Fibroblast of skin of scalp (primary cell): Measurements from ENCODE around the gene LTBP2. TPM values are rescaled to one million over a fixed set of nuclear protein-coding genes. Genes with fewer than 3 reads are reported as not detected.

Experiments
- DNase-seq: peaks from one replicate; pipeline ENCODE4 v3.0.0-alpha.2; 2013
- polyA plus RNA-seq, 2 experiments: library from polyadenylated mRNA; unstranded; fragments of 120-200 nt; gene quantifications; one replicate each; pipeline ENCODE4 v1.2.1, GENCODE V29; 2013; ENCODE audit not compliant: insufficient read length in 2 of 2

The LTBP2 gene
- 111 TPM for polyA plus RNA-seq (2013, experiment 1 of 2; ENCODE audit: insufficient read length)
- polyA plus RNA-seq (2013, experiment 2 of 2; ENCODE audit: insufficient read length) = 109 TPM

DNA sequence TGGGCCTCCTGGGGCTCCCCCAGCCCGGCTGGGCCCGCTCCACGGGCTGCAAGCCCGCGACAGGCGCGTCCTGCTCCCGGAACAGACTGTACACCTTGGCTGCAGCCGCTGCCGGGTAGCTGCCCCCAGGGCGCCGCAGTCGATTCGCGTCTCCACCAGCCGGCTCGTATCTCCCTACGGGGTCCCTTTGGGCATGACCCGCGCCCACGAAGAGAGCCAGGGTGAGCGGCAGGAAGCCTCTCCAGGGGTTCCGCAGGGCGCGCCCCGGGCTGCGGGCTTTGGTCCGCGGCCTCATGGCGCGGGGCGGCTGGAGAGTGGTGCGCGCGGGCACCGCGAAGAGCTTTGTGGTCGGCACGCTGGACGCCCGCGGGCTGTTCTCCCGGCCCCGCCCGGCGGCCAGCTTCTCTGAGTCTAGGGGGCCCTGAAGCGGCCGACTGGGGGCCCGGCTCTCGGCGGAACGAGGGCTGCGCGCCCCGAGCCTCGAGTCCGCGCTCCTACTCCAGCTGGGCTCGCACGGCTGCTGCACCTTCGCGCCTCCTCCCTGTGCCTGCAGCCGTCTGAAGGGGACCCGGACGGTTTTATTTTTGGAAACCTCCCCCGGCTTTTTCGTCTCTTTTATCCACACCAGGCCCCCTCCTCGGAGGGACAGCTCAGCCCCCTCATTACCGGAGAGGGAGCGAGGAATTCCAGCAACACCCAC, at the start of gene LTBP2:
Gene LTBP2, minus strand, starts transcription at position 588 of the 700 bp plus-strand sequence. Its CDS starts 293 bp downstream, at position 295.
- no peak for DNase-seq

DNA sequence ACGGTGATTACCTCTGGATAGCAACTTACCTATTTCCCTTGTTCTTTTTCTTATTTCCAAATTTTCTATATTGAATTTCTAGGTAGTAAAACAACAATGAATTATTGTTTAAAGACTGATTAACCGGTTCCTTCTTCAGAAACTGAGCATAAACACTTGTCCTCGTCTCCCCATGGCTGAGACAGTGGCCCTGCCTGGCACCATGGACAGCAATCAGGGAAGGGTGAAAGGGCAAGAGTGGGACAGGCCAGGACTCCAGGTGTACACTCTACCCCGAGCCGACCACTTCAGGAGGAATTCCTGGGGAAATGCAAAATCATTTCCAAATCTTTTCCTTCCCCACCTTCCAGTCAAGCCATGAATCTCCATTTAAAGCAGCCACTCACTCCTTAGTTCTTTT, 48.8 kb upstream of the LTBP2 start:
- DNase-seq = no peak

DNA sequence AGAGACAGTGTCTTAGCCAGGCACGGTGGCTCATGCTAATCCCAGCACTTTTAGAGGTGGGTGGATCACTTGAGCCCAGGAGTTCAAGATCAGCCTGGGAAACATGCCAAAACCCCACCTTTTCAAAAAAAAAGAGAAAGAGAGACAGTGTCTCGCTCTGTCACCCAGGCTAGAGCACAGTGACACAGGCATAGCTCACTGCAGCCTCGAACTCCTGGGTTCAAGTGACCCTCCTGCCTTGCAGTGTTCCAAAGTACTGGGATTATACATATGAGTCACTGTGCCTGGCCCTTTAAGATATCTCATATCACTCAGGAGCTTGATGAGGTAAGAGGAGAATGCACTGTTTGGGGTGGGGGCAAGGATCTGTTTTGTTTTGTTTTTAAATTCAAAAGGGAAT, 48.1 kb upstream of the LTBP2 start:
- no peak for DNase-seq

DNA sequence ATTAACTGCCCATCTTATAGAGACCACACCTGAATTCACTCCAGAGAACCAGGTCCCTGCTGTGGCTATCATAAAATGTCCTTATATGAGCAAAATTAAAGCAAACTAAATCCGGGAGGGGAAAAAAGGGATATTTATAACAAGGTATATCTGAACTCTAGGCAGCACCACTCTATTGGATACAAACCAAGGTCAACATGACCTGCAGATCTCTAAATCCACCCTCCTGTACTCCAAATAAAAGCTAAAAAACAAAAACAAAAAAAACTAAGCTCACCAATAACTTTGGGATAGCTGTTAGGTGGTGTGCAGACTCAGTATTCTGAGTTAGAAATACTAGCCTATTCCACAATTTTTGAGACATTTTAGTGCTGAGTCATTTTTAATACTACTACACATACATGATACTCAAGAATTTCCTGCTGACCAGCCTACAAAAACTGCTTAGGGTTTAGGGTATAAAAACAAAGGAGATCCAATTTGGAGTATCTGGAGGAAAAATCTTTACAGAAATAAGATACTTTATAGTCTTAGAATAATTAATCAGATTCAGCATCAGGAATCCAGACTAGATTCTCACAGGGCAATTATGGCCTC, 46.6 kb upstream of the LTBP2 start:
- peak; percentile 83 for DNase-seq

DNA sequence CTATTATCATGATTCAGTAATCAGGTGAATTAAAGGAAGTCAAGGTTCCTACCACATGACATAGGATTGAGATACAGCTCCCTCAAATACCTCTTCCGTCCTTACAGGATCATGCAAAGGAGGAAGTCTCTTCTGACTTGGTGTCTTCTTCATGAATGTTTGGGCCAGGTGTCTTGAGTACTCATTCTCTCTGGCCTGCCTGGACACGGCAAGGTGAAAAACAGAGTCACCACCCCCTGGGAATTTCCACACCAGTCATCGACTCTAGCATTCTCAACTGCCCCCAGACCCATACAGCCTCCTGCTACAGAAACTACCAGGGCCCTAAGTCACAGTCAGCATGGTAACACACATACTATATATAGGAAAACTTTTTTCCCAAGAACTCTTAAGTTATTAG, 44.9 kb upstream of the LTBP2 start:
- DNase-seq = no peak

DNA sequence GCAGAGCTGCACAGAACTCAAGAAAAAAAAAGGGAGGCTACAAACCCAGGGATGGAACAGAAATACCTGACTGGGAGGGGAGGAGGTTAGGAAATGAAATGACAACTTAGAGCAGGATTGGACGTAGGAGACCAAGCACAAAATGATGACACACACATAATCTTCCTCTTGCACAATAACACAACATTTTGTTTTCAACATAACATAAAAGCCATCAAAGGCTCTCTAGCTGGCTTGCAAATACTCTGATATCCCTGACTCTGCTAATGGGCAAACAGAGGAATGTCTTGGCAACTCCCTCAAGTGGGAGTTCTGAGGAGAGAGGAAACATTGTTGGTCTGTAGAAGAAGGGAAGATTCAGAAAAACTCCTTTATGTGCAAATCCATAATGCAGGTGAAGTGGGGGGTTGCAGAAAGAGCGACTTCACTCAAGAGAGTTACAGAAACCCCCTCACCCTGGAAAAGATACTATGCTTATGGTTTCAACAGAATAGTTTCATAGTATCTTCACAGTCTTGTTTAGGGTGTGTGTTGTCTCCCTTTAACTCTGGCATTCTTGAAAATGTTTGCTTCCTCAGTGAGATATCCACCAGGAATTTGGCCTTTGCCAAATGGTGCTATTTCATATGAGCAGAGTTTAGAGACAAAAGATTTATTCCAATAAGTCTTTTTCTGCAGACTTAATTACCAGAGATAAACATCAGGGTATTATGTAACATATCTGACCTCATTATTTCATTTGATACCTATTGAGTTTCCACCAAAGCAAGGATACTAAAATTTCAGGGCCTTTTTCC, 43.8 kb upstream of the LTBP2 start:
- DNase-seq = peak; percentile 71

DNA sequence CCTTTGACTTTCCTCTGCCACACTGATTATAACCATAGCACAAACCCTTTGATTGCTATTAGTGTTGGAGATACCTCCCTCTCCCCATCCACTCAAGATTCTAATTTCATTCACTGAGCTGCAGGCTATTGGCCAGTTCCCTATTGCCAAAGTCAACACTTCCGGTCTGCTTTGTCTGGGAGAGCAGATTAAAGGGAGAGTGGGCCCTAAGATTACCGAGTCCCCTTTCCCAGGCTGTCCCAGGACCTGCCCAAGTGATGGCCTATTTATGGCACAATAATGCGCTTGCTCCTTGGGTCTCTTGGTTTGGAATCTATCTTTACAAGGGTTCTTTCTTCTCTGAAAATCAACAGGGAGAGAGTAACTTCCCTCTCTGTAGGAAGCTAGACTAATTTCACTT, 42.9 kb upstream of the LTBP2 start:
- DNase-seq = no peak

DNA sequence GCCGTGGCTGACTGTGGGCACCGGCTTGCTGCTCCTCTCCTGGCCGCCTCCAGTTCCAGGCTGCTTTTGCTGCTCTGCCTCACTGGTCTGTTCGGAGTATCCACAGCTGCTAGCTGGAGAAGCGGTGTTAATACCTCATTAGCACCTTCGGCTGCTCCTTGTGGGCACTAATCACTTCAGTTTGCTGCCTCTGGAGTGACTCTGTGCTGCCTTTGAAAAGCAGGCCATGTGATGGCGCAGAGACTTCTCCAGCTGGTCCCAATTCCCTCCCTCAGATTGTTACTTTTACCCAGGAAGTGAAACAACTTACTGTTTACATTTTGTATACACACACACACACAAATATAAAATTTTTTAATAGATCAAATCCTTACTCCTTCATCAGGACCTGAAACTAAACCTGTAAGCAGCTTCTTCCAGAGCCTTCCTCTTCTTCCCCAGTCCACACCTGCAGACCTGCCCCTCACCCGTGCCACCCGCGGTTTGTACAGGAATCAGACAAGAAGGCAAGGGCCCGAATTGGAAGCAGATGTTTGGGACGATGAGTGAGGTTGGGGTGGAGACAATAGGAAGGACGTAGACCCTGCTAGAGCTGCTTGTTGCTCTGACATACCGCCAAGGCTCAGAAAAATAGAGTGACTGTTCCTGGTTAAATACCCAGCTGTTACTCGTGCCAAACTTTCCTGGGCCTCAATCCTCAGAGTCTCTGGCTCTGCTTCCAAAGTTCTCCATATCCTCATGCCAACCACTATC, 41.5 kb upstream of the LTBP2 start:
- peak; percentile 82 for DNase-seq

DNA sequence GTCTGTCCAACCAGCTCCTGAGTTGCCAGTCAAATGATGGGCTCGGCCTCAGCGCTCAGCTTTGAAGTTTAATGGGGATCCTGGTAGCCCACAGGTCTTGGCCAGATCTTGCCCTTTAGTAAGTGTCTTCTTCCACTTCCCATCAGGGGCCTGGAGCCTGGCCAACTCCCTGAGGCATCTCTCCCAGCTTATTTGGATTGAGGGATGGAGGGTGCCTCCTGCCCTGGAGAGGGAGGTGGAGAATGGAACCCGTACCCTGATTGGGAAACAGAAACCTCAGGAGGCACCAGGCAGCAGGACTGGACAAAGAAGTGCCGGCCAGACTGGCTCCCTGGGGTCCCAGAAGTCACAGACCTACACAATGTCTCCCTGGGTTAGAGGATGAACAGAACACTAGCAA, 40.5 kb upstream of the LTBP2 start:
- peak; percentile 39 for DNase-seq

DNA sequence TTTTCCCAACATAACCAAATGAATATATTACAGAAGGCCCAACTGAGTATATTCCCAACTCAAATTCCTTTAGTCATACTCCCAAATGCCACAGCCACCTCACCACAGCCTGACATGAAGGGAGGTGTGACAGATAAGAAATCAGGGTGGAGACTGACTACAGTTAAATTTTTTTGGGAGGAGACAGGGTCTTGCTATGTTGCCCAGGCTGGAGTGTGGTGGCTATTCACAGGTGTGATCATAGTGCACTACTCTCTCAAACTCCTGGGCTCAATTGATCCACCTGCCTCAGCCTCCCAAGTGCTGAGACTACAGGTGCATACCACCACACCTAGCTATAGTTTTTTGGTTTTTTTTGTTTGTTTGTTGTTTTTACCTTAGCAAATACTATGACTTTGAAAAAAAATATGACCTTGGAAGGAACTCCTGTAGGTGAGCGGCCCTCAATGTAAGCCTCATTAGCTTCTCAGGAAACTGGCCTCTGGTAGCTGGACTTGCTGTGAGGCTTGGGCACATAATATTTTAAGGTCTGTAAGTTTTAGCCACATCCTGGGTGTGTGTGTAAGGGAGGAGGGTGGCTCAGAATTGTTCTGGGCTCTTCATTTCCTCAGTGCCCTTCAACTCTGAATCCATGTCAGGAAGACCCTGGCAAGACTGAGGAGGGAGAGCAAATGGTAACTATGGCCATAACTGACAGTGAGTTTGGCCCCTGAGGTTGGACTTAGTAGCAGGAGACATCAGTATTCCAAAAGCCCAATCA, 39.1 kb upstream of the LTBP2 start:
- DNase-seq = no peak

DNA sequence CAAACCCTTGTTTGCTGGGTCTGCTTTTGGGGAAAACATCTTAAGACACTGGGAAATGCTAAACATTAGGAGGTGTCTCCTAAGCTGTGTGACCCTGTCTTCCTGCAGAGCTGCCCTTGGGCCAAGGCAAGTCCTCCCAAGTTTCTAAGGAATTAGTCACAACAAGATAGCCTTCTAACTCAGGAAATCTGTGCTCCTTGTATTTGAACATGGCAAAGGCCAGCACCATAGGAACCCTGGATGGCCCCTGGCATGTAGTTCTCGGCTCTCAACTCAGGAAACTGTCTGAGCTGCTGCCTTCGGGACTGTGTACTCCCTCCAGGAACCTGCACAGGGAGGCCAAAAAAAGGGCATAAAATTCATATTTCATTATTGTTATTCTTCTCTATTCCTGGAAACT, 37.6 kb upstream of the LTBP2 start:
- DNase-seq = no peak

DNA sequence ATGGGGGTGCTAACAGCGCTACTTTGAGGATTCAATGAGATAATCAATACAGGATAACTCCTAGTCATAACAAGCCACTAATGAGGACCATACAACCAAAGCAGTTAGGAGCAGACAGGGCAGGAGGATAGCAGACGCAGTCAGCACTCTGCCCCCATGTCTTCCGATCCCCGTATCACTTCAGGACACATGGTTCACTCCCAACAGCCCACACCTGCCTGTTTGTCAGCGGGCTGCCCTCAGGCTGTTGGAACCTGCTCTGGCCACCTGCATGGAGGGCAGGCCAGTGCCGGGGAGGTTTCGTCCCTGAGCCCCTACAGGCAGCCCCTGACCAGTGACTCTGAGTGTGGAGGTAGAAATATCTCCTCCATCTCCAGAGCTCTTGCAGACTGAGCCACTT, 37.1 kb upstream of the LTBP2 start:
- DNase-seq = no peak

DNA sequence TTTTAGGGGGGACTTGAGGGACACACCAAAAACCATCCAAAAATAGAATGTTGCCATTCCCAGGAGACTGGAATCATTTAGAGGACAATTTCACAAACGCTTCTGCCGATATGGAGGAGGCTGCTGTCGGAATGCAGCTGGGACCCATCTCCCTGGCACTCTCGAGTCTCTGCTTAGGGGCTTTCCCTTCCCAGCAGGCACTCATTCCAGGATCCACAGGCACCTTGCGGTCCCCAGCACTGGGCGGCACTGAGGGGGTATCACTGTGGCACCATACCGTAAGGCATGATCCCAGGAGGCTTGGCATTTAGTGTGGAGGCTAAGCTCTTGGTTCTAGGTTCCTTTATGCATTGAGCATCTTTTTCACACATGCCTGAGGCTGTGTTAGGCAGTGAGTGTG, 36.6 kb upstream of the LTBP2 start:
- no peak for DNase-seq

DNA sequence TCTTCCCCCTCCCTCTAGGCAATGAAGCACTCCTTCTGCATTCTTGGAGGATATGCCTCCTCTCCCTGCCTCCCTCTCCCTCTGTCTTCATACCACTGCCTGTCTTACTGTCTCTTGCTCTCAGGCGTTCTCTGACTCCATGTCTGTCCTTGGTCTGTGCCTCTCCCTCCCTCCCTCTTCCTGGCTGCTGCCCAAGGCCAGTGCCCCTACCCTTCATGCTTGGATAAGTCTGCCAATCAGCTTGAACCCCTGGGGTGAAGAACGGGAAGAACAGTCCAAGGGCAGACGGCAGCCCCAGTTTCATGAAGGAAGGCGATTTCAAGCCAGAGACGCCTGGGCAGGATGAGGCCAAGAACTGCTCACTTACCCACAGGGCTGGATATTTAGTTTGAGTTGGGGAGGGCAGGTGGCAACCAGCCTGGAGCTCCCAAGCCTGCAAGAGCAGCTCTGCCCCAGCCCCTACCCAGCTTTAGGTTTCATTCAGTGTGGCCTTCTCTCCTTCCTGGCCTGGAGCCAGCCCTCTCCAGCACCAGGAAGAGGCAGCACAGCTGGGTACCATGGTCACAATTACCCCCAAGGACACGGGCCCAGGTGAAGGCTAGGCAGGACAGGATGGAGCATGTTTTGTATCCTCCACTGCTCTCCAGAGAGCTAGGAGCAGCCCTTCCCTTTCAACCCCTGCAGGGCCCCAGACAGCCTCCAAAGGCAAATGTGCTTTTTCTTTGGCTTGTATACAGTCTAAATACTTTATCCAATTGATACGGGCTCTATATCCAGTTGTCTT, 35.8 kb upstream of the LTBP2 start:
- peak; percentile 40 for DNase-seq

DNA sequence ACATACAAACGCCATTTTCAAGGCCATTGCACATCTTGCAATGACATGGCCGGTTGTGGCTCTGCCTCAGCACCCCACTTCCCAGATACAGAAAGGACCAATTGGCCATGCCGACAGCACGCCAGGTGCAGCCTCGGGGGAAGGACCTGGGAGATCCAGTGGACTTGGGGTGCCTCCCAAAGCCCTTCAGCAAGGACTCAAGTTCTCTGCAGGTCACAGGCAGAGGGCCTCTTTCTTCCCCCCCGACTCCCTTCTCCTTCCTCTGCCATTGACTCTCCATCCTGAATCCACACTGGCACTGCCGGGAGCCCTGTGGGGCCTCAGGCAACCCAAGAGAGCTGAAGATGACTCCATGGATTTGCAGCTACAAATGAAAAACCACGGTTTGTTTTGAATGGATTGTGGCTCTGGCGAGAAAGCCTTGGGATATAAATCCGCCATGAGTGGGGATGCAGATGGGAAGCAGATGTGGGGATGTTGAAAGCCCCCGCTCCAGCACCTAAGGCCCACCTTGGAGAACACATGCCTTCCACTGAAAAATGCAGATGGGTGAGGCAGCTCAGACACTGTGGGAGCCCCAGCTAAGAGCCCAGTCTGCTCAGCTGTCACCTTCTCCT, 35.1 kb upstream of the LTBP2 start:
- no peak for DNase-seq

DNA sequence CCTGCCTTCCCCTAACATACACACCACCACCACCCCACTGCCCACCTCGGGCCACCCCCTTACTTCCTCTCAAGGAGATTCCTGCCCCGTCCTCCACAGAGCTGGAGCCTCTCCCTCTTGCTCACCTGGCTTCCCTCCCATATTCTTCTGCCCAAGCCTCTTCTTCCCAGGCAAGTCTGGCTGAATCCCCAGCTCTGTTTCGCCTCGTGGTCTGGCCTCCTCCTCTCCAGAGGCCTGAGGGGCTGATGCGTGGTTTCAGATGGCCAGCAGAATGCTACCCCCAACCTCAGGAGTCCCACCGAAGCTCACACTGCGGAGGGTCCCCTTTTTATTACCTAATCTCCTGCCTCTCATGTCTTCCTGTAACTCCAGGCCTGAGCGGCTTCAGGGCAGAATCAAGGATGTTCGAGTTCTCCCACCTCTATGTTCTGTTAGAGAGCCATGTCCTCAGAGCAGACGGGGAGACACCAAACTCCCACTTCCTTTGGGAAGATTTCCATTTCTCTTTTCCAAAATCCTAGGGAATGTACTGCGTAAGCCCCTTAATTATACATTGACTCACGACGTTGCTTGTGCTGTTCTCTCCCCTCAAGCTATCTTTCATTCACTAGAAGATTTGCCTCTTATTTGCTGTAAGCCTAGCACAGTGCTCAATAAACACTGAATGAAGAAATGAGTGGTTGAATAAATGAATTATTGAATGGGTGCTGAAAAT, 33.9 kb upstream of the LTBP2 start:
- DNase-seq = no peak

DNA sequence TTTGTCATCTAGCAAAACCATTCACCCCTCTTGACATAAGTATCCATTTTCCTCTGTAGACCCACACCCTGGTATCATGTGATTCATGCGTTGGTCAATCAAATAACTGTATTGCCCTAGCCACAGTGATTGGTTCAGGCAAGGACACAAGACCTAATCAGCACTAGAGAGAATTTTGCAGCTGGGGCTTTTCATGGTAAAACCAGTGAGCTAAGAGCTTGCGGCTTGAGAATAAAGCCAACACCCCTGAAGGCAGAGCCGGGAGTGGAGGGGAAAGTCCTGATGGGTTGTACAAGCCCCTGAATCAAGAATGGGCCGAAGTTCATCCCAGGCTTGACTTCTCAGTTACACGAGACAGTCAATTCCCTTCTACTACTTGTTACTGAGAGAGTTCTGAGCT, 33.2 kb upstream of the LTBP2 start:
- no peak for DNase-seq

DNA sequence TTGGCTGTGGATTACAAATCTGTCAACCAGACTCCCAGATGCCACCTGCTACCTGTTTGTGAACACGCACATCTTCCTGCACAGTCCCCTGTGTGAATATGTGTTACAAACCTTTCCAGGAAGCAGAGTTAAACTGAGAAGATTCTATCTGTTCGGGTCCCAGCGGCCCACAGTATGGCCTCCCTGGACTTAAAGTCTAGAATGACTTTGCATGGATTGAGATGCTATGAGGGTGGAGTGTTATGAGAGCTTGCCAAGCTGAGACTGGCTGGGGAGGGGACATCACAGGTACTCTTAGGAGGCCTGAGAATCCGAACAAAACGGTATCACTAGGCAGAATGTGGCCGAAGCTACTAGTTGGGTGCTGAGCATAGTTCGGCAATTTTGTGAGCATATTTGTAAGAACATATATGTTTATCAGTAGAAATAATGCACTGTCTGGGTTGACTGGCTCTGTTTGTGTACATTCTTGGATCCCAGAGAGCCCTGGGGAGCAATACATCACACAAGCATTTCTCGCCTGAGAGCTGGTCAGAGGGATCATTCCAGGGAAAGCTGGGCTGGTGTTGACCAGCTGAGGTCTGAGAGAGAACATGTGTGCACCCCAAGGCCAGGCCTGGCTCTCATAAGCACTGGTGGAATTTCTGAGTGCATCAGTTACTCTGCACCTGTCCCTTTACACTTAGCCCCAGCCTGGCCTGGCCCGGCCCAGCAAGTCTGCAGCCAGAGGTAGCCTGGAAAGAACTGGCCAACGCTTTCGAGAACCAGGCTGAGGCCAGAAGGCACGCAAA, 29.8 kb upstream of the LTBP2 start:
- peak; percentile 61 for DNase-seq

DNA sequence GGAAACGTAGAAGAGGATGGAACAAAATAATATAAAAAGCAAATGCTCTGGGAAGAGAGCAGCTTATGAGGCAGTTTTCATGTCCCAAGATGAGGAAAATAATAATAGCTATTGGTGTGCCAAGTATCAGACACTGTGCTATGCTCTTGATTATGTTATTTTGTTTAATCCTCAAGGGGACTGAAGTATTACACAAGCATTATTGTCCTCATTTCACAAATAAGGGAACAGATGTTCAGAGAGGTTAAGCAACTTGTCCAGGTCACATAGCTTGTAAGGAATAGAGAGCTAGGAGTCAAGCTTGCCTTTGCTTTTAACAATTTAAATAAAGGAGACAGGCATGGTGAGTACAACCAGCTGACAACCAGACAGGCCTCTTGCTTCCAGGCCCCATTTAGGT, 26.9 kb upstream of the LTBP2 start:
- no peak for DNase-seq
